ENCODE data around the gene WLS.

DNA sequence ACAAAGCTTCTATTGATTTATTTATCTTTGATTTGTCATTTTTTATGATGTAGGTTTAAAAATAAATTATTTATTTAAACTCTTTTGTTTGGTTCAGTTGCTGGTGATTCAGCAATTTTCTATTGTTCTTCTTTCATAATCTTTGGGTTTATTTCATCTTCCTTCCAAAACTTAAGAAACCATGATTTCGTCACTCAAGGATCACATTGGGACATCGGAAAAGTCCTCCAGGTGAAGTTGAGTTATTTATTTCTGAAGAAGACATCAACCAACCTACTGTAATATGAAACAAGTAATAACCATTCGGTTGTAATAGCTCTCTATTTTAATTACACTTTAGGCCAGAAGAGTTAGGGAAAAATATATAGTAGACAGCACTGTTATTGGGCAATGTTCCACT is 23.0 kb upstream of the WLS start:
- TF ChIP-seq, protein P1, sequence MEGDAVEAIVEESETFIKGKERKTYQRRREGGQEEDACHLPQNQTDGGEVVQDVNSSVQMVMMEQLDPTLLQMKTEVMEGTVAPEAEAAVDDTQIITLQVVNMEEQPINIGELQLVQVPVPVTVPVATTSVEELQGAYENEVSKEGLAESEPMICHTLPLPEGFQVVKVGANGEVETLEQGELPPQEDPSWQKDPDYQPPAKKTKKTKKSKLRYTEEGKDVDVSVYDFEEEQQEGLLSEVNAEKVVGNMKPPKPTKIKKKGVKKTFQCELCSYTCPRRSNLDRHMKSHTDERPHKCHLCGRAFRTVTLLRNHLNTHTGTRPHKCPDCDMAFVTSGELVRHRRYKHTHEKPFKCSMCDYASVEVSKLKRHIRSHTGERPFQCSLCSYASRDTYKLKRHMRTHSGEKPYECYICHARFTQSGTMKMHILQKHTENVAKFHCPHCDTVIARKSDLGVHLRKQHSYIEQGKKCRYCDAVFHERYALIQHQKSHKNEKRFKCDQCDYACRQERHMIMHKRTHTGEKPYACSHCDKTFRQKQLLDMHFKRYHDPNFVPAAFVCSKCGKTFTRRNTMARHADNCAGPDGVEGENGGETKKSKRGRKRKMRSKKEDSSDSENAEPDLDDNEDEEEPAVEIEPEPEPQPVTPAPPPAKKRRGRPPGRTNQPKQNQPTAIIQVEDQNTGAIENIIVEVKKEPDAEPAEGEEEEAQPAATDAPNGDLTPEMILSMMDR (IDR thresholded peaks at IDR 0.05): no peak
- TF ChIP-seq POLR2AphosphoS5 (IDR thresholded peaks at IDR 0.05): no peak
- no peak for TF ChIP-seq POLR2A (IDR thresholded peaks at IDR 0.05)
